ENCODE results near the gene CPVL. TPM values are rescaled to one million over a fixed set of nuclear protein-coding genes. Genes with fewer than 3 reads are reported as not detected.

Gene CPVL
- total RNA-seq: 10 to 100 TPM in 2 of 4 donors, 1 to 10 TPM in 2; 8.1 to 17.1 (median 10.1) TPM

DNA sequence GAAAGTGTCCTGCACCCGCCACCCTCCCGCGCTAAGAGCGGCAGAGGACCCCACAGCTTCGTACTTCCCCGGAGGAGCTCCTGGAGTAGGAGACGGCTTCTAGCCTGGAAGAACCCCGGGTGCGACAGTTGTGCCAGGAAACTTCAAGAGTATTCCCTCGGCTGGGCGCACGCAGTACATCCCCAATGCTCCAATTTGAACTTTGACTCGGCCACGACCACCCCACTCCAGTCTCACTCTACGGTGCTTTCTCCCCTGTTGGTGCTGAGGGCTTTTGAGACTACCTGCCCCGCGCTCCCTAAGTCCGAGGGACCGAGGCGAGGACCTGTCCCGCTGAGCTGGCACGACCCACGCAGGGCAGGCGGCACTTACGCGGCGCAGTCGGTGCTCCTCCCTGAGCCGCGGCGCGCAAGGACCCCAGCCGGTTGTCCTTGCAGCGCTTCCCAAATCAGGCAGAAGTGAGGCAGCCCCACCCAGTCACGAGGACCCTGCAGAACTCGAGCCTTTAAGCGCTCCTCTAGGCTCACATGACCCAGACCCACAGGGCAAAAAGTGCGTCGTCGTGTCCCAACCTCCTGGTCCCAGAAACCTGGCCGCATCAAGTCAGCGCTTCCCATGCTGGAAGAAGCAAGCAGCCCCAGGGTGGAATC lies at the start of gene CPVL:
Gene CPVL, minus strand, starts transcription at position 481 of the 650 bp plus-strand sequence. CDS start 25,476 bp downstream, outside the sequence.
- DNase-seq (ENCODE audit: low spot score in 2 of 2): peak in 1 of 2 donors; percentile 67
- no peak within 1 kb of the TSS for H3K27ac ChIP-seq
- WGBS: 2% methylated on average over 27 of the region's 42 CpGs
- peak within 1 kb of the TSS; percentile 49 for H3K4me3 ChIP-seq
- H3K27me3 ChIP-seq: peaks cover 41% of the 10 kb centered on the region
- H3K36me3 ChIP-seq: no peaks in the 10 kb centered on the region
- no peaks in the 10 kb centered on the region for H3K9me3 ChIP-seq
- H3K4me1 ChIP-seq: peaks cover 18% of the 10 kb centered on the region
- peak in 1 of 2 donors; percentile 41 for TF ChIP-seq POLR2A (IDR thresholded peaks at IDR 0.05)
- TF ChIP-seq POLR2AphosphoS5 (IDR thresholded peaks at IDR 0.05): no peak

- peaks cover 34% of the 10 kb centered on the region for H3K27me3 ChIP-seq
- under 1% methylated on average over 21 of the region's 89 CpGs for WGBS
- H3K27ac ChIP-seq: peak within 1 kb of the TSS; percentile 60
- H3K4me3 ChIP-seq: peak within 1 kb of the TSS; percentile 67
- TF ChIP-seq POLR2A (IDR thresholded peaks at IDR 0.05) (peak in 1 of 2 donors; percentile 29), EP300 (IDR thresholded peaks at IDR 0.05) (no peak), CTCF (IDR thresholded peaks at IDR 0.05) (peak in 1 of 2 donors; percentile 6), POLR2AphosphoS5 (IDR thresholded peaks at IDR 0.05) (no peak)
- H3K9me3 ChIP-seq: no peaks in the 10 kb centered on the region
- peaks cover 21% of the 10 kb centered on the region for H3K4me1 ChIP-seq
- peak; percentile 69 to 87 for DNase-seq (ENCODE audit: low spot score in 2 of 2)
- H3K36me3 ChIP-seq: no peaks in the 10 kb centered on the region
Measured at GRCh38 chr7:29194594-29195427, 48.5 kb upstream of the CPVL start, which contains the start of gene CHN2. TSS of gene CHN2 (plus strand) at chr7:29194775.

DNA sequence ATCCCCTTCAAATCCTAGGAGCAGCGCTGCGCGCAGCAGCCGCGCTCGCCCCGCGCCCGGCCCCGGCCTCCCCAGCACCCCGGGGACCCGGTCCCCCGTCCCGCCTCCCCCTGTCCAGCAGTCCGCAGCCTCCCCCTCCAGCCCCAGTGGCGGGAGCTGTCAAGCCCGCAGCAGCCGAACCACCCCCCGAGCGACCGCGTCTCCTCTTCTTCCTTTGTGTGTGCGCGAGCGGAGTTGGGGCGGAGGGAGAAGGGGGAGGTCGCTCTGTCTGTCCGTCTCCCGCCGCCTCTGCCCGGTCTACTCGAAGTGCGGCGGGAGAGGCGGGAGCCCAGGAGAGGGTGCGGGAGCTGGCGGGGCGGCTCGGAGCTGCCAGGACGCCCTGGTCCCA lies 47.9 kb upstream of the CPVL start:
- H3K27me3 ChIP-seq: peaks cover 36% of the 10 kb centered on the region
- DNase-seq (ENCODE audit: low spot score in 2 of 2): peak in 1 of 2 donors; percentile 62

DNA sequence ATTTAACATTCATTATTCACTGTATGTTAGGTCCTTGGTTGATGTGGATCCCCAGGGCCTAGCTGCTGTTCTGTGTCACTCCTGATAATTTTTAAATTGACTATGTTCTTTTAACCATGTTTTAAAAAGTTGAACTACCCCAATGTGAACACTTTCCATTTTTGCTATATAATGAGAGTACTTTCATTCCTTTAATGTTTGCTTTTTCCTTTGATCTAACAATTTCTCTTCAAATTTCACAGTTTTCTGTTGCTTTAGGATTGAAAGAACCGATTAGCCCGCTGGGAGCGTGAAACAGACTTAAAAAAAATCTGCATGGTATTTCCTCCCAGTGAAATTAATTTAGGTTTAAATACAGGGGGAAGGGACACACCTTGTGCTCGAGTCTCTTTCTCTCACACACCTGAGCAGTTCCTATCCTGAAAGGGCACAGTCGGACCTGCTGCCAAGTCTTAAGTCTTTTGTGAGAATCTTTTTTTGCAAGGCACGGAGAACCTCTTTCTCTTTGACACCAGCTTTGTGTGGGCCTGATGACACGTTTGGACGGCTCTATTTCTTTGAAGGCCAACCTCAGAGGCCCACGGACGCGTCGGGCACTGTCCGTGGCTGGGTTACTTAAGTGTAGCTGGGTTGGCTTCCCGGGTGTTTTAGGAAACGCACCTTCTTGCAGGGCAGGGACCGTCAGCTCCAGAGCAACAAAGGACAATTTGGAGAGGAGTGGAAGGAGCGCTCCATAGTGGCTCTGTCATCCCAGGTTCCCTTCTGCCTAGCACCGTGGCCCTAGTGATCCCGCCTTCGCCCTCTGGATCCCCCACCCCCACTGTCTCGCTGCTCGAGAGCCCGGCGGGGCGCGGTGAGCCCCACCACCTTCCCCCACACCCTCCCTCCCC lies 47.2 kb upstream of the CPVL start:
- Histone ChIP-seq H3K36me3 (no peaks in the 10 kb centered on the region), H3K4me1 (peaks cover 25% of the 10 kb centered on the region), H3K9me3 (no peaks in the 10 kb centered on the region), H3K27me3 (peaks cover 36% of the 10 kb centered on the region), H3K4me3 (peak overlapping the region; percentile 67), H3K27ac (peak overlapping the region; percentile 60)
- TF ChIP-seq POLR2A (IDR thresholded peaks at IDR 0.05) (no peak), EP300 (IDR thresholded peaks at IDR 0.05) (no peak)
- WGBS: 31% methylated on average over 26 of the region's 26 CpGs
- DNase-seq (ENCODE audit: low spot score in 2 of 2): no peak

More for the DNA sequence above, 47.9 kb upstream of the CPVL start:
- WGBS: 0% methylated on average over 1 of the region's 40 CpGs
- TF ChIP-seq CTCF (IDR thresholded peaks at IDR 0.05) (no peak), POLR2AphosphoS5 (IDR thresholded peaks at IDR 0.05) (no peak)
- Histone ChIP-seq H3K36me3 (no peaks in the 10 kb centered on the region), H3K4me1 (peaks cover 25% of the 10 kb centered on the region), H3K27ac (peak overlapping the region; percentile 60), H3K9me3 (no peaks in the 10 kb centered on the region), H3K4me3 (peak overlapping the region; percentile 67)

- Histone ChIP-seq H3K36me3 (no peaks in the 10 kb centered on the region), H3K27me3 (peaks cover 36% of the 10 kb centered on the region), H3K4me1 (peaks cover 25% of the 10 kb centered on the region), H3K27ac (no peak overlapping the region), H3K4me3 (no peak overlapping the region), H3K9me3 (no peaks in the 10 kb centered on the region)
- no peak for TF ChIP-seq POLR2A (IDR thresholded peaks at IDR 0.05)
- no peak for TF ChIP-seq POLR2AphosphoS5 (IDR thresholded peaks at IDR 0.05)
- TF ChIP-seq CTCF (IDR thresholded peaks at IDR 0.05): no peak
- TF ChIP-seq EP300 (IDR thresholded peaks at IDR 0.05): no peak
- 90% methylated on average over 8 of the region's 8 CpGs for WGBS
- no peak for DNase-seq (ENCODE audit: low spot score in 2 of 2)
Measured at GRCh38 chr7:29192811-29193210, 46.5 kb upstream of the CPVL start.

All from suprapubic skin (tissue), 4 donors.